ES-I3 (cell line): Measurements from ENCODE around the gene C11orf21.

Experiments
- H3K36me3 ChIP-seq: 2 replicates; pipeline ENCODE4 v1.6.1; 2013; ENCODE audit warnings: mild to moderate bottlenecking, low read length, control low read depth, moderate library complexity; ENCODE audit not compliant: insufficient read depth
- H3K4me1 ChIP-seq: 2 replicates; pipeline ENCODE4 v1.6.1; 2013; ENCODE audit warnings: mild to moderate bottlenecking, control low read depth, low read length; ENCODE audit not compliant: insufficient read depth
- H3K9ac ChIP-seq: 2 replicates; pipeline ENCODE4 v1.6.1; 2013; ENCODE audit warnings: low read depth, mild to moderate bottlenecking, low read length, moderate library complexity
- H3K9me3 ChIP-seq: 2 replicates; pipeline ENCODE4 v1.6.1; 2013; ENCODE audit warnings: mild to moderate bottlenecking, low read length, moderate library complexity; ENCODE audit not compliant: control insufficient read depth, insufficient read depth

The C11orf21 gene

DNA sequence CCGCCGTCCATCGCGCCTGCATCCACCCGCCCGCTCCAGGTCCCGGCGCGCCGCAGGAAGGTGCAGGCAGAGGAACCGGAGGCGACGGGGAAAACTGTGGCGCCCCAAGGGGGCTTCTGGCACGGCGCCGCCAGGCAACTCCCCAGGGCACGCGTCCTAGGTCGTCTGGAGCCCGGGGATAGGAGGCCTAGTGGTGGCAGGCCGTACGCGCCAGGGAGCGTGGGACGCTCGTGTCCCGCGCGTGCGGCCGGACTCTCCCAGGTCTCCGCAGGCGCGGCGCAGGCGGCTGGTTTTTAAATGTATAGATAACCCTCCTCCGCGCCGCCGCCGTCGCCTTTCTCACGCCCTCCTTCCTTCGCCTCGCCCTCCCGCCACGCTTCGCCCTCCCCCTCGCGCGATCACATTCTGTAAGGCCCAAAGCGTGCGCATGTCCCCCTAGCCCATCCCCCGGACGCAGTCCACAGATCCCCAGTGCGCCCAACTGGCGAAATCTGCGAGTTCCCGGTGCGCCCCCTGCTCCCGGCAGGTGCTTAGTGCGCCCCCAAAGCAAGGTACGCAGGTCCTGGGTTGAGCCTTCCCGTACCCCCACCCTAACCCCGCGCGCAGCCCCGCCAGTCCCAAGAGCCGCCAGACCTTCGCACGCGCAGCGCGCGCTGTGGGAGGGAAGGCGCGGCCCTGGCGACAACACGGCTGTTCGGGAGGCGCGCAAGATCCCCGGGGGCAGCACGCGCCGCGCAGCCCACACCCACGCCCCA is 31.2 kb downstream of the C11orf21 start, which contains the start of gene ASCL2:
Gene ASCL2 (minus strand): TSS at position 267 of the 755 bp plus-strand sequence. CDS start 256 bp downstream, at position 11.
- H3K9ac ChIP-seq = peak within 1 kb of the TSS; percentile 56

DNA sequence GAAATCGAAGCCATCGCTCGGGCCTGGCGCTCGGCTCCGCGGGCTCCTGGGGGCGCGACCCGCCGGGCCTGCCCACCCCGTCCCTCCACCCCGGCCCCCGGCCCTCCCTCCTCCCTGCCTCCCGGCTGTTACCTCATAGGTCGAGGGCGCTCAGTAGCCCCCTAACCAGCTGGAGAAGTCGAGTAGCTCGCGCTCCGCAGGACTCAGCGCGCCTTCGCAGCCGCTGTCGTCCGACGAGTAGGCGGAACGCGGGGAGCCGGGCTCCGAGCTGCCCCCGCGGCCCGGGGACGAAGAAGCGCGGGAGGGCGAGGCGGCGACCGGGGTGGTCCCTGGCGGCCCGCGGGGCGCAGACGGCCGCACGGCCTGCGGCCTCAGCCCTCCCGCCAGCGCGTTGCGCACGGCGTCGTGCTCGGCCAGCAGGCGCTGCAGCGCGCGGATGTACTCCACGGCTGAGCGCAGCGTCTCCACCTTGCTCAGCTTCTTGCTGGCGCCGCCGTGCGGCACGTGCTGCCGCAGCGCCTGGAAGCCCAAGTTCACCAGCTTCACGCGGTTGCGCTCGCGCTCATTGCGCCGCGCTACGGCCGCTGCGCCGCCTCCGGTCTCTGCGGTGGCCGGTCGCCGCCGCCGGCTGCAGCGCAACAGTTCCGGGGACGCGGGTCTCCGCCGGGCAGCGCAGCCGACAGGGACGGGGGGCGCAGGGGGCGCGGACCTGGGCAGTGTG is 32.0 kb downstream of the C11orf21 start:
- Histone ChIP-seq H3K9ac (peak overlapping the region; percentile 56), H3K4me1 (no peaks in the 10 kb centered on the region), H3K9me3 (no peaks in the 10 kb centered on the region), H3K36me3 (no peaks in the 10 kb centered on the region; the same call in 1 of the 2 replicates)

More for the DNA sequence above, 31.2 kb downstream of the C11orf21 start, which contains the start of gene ASCL2:
- Histone ChIP-seq H3K4me1 (no peaks in the 10 kb centered on the region), H3K36me3 (no peaks in the 10 kb centered on the region; the same call in 1 of the 2 replicates), H3K9me3 (no peaks in the 10 kb centered on the region)

GRCh38 chr11:2268729-2269600 is 32.8 kb downstream of the C11orf21 start:
- Histone ChIP-seq H3K36me3 (no peaks in the 10 kb centered on the region), H3K4me1 (no peaks in the 10 kb centered on the region), H3K9ac (peak overlapping the region; percentile 56; the same call in 1 of the 2 replicates)

DNA sequence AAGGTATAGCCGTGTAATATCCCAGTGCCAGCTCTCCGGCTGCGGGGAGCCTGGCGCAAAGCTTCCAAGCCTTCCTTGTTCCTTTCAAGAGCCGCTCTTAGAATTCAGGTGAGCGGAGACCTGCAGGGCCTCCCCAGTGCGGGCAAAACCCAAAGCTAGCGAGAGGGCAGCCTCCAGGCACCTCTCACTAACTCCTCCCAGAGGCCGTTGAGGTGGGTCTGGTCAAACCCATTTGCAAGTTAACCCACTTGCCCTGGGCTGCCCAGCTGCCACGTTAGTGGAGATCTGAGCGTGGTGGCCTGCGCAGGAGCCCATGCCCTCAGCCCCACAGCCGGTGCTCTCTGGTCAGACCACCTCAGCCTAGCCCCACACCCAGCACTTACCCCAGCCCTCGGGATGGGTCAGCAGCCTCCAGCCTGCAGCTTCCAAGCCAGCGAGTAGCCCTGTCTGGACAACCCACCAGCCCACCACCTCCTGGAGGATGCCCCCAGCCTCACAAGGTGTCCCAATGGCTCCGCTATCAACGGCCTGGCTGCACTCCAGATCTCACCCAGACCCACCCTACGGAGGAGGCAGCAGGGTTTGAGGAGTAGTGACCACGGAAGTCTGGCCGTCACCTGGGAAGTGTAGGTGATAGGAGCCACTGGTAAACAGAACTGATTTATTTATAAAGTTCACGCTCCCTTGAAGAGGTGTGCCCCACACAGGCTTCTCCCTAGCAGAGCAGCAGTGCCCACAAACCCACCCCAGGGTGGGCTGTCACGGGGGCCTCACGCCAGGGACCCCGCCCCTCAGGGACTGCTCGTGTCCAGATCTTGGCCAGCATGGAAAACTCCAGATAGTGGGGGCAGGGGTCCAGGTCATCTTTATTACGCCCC is 33.6 kb downstream of the C11orf21 start:
- Histone ChIP-seq H3K36me3 (no peaks in the 10 kb centered on the region), H3K4me1 (no peaks in the 10 kb centered on the region), H3K9ac (no peak overlapping the region), H3K9me3 (no peaks in the 10 kb centered on the region)

More at GRCh38 chr11:2268729-2269600, 32.8 kb downstream of the C11orf21 start:
- H3K9me3 ChIP-seq = no peaks in the 10 kb centered on the region

DNA sequence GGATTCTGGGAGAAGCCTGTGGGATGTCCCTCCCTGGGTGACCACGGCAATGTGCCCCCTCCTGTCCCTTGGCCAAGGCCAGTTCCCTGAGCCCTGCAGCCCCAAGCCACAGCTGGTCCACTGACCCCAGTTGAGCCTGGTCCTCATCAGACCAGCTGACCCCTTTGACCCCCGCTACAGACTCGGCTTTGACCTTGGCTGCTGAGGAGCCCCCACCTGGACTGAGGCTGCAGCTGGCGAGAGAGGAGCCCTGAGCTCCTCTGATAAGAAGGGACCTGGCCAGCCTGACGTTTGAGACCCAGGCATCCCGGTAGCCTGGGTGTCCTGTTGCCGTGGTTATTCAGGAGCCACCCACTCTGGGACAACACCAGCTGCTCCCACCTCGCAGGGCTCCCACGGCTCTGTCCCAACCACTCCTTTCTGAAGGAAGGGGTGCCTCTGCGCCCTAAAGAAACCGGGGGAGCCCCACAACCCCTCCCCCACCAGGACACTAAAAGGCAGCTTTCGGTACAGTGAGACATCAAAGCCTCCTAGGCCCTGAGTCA is 34.3 kb downstream of the C11orf21 start:
- Histone ChIP-seq H3K9ac (no peak overlapping the region), H3K4me1 (no peaks in the 10 kb centered on the region), H3K36me3 (no peaks in the 10 kb centered on the region), H3K9me3 (no peaks in the 10 kb centered on the region)

DNA sequence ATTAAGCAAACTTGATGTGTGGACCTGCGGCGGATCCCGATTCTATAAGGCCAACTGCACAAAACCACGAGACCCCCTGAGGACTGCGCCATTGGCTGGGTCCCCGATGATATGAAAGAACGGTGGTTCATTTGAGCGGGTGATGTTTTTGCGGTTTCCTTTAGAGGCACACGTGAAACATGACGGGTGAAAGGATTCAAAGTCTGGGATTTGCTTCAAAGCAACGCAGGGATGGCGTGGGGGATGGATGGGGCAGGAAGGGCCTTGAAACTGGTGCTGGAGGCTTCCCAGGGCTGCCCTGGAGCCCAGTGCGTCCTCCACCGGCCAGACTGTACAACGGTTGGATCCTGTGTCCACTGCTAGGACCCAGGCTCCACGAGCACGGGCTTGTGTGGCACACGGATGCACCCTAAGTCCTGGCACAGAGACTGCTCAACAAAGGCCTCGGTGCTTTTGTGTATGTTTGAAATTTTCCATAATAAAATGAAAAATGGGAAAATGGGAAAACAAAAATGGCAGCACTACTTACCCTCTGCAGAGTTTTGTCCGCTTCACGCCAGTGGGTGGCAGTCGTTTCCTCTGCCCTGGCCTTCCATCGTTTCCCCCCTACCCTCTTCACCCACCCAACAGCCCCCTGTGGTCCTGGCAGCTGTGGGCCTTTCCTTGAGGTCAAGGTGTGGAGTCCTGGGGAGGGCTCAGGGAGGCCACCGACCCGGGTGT is 35.0 kb downstream of the C11orf21 start:
- no peaks in the 10 kb centered on the region for H3K9me3 ChIP-seq
- H3K4me1 ChIP-seq = no peaks in the 10 kb centered on the region
- no peak overlapping the region for H3K9ac ChIP-seq
- H3K36me3 ChIP-seq = no peaks in the 10 kb centered on the region

DNA sequence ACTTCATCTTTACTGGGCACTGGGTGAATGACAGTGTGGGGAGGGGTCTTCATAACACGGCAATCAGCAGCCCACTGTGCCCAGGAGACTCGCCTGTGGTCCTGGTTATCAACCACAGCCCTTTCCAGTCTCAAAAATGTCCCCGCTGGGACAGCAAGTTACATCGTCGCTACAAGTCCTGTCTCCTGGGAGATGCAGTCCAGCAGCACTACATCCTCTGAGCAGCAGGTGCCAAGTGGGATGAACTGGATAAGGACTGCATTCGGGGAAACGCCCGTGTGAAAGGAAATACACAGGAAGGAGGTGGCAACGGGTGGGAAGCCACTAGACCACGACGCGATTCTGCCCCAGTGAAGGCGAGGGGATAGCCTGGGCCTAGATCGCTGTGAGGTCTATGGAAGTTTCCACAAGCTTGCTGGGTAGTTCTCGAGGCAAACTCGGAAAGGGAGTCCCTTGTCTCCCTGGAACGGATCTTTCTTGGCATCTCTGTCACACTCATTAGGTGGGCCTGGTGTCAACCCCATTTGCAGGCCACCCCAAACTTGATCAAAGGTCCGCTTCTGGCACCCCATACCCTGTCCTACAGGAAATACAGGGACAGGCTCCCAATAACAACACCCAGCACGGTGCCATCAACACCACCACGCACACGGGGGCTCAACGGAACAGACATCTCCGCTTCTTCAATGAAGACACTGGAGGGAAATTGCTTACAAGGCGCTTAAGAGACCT is 35.7 kb downstream of the C11orf21 start:
- Histone ChIP-seq H3K4me1 (no peaks in the 10 kb centered on the region), H3K9ac (no peak overlapping the region), H3K9me3 (no peaks in the 10 kb centered on the region), H3K36me3 (no peaks in the 10 kb centered on the region)

DNA sequence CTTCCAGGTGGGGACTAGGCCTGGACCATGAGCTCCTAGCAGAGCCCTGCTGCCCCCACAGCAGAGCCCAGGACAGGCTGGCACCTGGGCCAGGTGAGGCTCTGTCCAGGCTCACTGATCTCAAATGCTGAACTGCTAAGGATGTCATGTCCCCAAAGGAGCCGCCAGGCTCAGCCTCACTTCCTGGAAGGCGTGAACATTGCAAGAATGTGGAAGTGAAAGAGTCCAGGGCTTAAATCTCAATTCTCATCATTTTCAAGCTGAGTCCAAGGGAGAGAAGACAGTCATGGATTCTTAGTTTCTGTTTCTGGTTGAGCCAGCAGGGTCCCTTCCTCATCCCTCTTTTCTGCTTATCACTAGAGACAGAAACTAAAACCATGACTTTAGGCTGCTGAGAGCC is 36.3 kb downstream of the C11orf21 start:
- no peaks in the 10 kb centered on the region for H3K36me3 ChIP-seq
- no peak overlapping the region for H3K9ac ChIP-seq
- H3K4me1 ChIP-seq = no peaks in the 10 kb centered on the region
- no peaks in the 10 kb centered on the region for H3K9me3 ChIP-seq

DNA sequence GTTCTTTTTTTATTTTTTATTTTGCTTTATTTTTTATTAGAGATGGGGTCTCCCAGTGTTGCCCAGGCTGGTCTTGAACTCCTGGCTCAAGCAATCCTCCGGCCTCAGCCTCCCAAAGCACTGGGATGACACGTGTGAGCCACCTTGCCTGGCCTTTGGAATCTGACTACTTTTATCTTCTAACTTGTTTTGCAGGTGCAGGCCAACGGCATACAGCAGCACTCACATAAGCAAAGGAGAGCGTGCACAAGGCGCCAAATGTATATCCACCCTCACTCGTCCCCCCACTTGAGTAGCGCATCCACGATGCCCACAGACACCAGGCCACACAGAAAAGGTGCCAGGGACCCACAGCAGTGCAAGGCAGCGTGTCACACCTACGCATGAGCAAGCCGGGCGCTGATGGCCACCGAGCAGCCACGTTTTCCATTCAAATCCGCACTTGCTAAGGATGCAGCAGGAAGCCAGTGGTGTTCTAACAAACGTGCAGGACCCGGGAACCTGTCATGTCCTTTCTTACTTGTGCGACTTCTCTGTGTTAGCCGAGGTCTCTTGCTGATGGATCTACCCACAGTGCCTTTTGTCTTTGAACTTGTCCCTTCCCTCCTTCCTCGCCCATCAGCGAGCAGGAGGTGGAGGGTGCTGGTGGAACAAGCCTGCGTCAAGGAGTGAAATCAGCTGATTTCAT is 37.2 kb downstream of the C11orf21 start:
- Histone ChIP-seq H3K9me3 (no peaks in the 10 kb centered on the region), H3K9ac (no peak overlapping the region), H3K4me1 (no peaks in the 10 kb centered on the region), H3K36me3 (no peaks in the 10 kb centered on the region)

DNA sequence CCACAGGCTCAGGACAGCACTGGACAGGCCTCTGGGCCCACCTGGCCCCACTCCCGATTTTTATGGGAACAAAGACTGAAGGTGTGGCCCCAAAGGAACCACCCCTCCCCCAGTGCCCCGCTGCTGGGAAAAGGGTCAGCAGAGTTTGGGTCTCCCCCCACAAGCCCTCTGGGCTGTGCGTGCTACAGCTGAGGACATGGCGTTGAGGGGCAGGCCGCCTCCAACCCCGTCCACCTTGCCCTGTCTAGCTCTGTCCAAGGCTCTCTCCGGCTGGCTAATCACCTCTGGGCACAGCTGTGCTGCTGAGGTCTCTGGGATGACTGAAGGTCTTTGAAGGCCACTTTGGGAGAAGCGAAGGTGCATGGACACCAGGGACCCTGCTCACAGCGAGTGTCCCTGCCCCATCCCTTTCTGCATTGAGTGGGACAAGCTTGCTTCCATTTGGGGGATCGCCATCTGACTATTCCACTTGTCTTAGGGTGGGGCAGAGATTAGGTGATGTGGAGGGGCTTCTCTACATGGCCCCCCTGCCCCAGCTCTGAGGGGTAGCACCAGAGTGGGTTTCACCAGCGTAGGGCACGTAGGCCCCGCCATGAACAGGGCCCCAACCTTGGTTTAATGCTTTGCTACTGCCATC is 37.9 kb downstream of the C11orf21 start:
- Histone ChIP-seq H3K4me1 (no peaks in the 10 kb centered on the region), H3K36me3 (no peaks in the 10 kb centered on the region), H3K9ac (no peak overlapping the region), H3K9me3 (no peaks in the 10 kb centered on the region)

DNA sequence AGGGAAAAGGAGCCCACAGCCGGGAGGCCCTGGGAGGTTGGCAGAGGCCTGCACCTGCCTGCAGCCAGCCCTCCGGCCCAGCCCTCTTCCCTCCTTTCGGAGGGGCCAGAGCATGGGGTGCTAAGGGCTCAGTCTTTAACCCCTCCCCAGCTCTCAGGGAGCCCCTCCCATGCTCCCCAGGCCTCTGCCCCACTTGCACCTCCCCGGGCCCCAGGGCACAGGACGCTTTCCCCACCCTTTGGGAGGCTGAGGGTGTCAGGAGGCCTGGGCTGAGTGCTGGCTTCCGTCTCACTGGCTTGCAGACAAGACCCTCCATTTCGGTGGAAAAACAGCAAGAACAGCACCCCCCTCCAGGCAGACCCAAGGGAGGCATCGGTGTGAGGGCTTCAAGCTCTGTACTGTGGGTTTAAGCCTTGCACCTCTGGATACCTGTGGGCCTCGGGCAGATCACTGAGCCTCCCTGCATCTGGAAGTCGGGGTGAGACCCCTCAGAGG is 38.6 kb downstream of the C11orf21 start:
- Histone ChIP-seq H3K36me3 (no peaks in the 10 kb centered on the region), H3K9me3 (no peaks in the 10 kb centered on the region), H3K9ac (no peak overlapping the region), H3K4me1 (no peaks in the 10 kb centered on the region)
